WTC11 (cell line): ENCODE results near the gene CCSER1. TPM values are rescaled to one million over a fixed set of nuclear protein-coding genes. Genes with fewer than 3 reads are reported as not detected.

Experiments
- ATAC-seq: fragments of 200-7000 bp; cut with Tn5 transposase; 2 replicates; pipeline ENCODE4 v1.10.0; 2021; ENCODE audit warnings: mild to moderate bottlenecking, moderate library complexity
- CTCF ChIA-PET: fragments of 300-600 bp; sonication (Branson Sonifier 250); formaldehyde crosslinking; loops from one replicate; lab custom pipeline; 2021; ENCODE audit warnings: antibody characterized with exemption; lab: Charles Lee
- POLR2A ChIA-PET: fragments of 350-600 bp; sonication (Branson Sonifier 250); formaldehyde crosslinking; loops from one replicate; lab custom pipeline; 2021; ENCODE audit warnings: antibody characterized with exemption; lab: Charles Lee
- DNase-seq: peaks from one replicate; pipeline ENCODE4 v3.0.0; 2021; ENCODE audit warnings: low spot score
- H3K27ac Mint-ChIP-seq: 2 replicates; pipeline ENCODE4 v1.8.0; 2021; ENCODE audit warnings: mixed read lengths
- H3K27me3 Mint-ChIP-seq: 2 replicates; pipeline ENCODE4 v1.8.0; 2021; ENCODE audit warnings: low read depth, mild to moderate bottlenecking, moderate library complexity, mixed read lengths
- H3K36me3 Mint-ChIP-seq: 2 replicates; pipeline ENCODE4 v1.8.0; 2021; ENCODE audit warnings: mixed read lengths
- H3K4me1 Mint-ChIP-seq: 2 replicates; pipeline ENCODE4 v1.8.0; 2022; ENCODE audit warnings: mixed read lengths
- H3K4me3 Mint-ChIP-seq: 2 replicates; pipeline ENCODE4 v1.8.0; 2021; ENCODE audit warnings: mild to moderate bottlenecking, moderate library complexity, mixed read lengths
- H3K9me3 Mint-ChIP-seq: 2 replicates; pipeline ENCODE4 v1.8.0; 2021; ENCODE audit warnings: mixed read lengths
- CREM ChIP-seq: sonication (generic); formaldehyde crosslinking; IDR thresholded peaks from 2 replicates; pipeline ENCODE4 v1.8.1; 2022; ENCODE audit warnings: mild to moderate bottlenecking, missing genetic modification reagents, moderate library complexity
- FOXK1 ChIP-seq: sonication (generic); formaldehyde crosslinking; IDR thresholded peaks from 2 replicates; pipeline ENCODE4 v1.8.0; 2022; ENCODE audit warnings: mild to moderate bottlenecking, moderate library complexity, missing genetic modification reagents
- IRF2 ChIP-seq: sonication (generic); formaldehyde crosslinking; IDR thresholded peaks from 2 replicates; pipeline ENCODE4 v1.8.0; 2022; ENCODE audit warnings: low read depth, missing genetic modification reagents, borderline replicate concordance
- JAZF1 ChIP-seq: fragments of 250-450 bp; sonication (Bioruptor Pico); IDR thresholded peaks from 2 replicates; pipeline ENCODE4 v1.9.0; 2021; ENCODE audit warnings: moderate library complexity, mild to moderate bottlenecking, inconsistent platforms
- NR3C1 ChIP-seq: sonication (generic); formaldehyde crosslinking; conservative IDR thresholded peaks from 2 replicates; pipeline ENCODE4 v1.8.1; 2023; ENCODE audit warnings: low read depth, mild to moderate bottlenecking, missing genetic modification reagents
- PRRX2 ChIP-seq: fragments of 250-450 bp; sonication (Bioruptor Pico); IDR thresholded peaks from 2 replicates; pipeline ENCODE4 v1.8.0; 2021; ENCODE audit warnings: mild to moderate bottlenecking
- TEAD4 ChIP-seq: sonication (generic); formaldehyde crosslinking; IDR thresholded peaks from 2 replicates; pipeline ENCODE4 v1.8.0; 2022; ENCODE audit warnings: mild to moderate bottlenecking, missing genetic modification reagents
- total RNA-seq: library from RNA; stranded (reverse); gene quantifications from 3 replicates; pipeline ENCODE4 v1.2.3, GENCODE V29; 2021
- TF ChIP-seq, protein P1 (sequence below): sonication (generic); formaldehyde crosslinking; IDR thresholded peaks from 2 replicates; pipeline ENCODE4 v1.8.1; 2023; ENCODE audit warnings: mild to moderate bottlenecking, missing genetic modification reagents
- TF ChIP-seq, protein P2 (sequence below): sonication (generic); formaldehyde crosslinking; IDR thresholded peaks from 2 replicates; pipeline ENCODE4 v1.8.0; 2023; ENCODE audit warnings: missing genetic modification reagents, mild to moderate bottlenecking, borderline replicate concordance
- TF ChIP-seq, protein P3 (sequence below): sonication (generic); formaldehyde crosslinking; IDR thresholded peaks from 2 replicates; pipeline ENCODE4 v1.8.0; 2022; ENCODE audit warnings: missing genetic modification reagents
- TF ChIP-seq, protein P4 (sequence below): sonication (generic); formaldehyde crosslinking; IDR thresholded peaks from 2 replicates; pipeline ENCODE4 v1.8.1; 2022; ENCODE audit warnings: mild to moderate bottlenecking, moderate library complexity, missing genetic modification reagents
- TF ChIP-seq, protein P5 (sequence below): sonication (generic); formaldehyde crosslinking; IDR thresholded peaks from 2 replicates; pipeline ENCODE4 v1.8.1; 2022; ENCODE audit warnings: mild to moderate bottlenecking, missing genetic modification reagents, moderate library complexity, borderline replicate concordance
- TF ChIP-seq, protein P6 (sequence below): sonication (generic); formaldehyde crosslinking; IDR thresholded peaks from 2 replicates; pipeline ENCODE4 v1.8.1; 2023; ENCODE audit warnings: mild to moderate bottlenecking, missing genetic modification reagents, borderline replicate concordance
- TF ChIP-seq, protein P7 (sequence below): fragments of 250-450 bp; sonication (Bioruptor Pico); conservative IDR thresholded peaks from 2 replicates; pipeline ENCODE4 v1.9.0; 2021; ENCODE audit warnings: mild to moderate bottlenecking
- TF ChIP-seq, protein P8 (sequence below): fragments of 250-450 bp; sonication (Bioruptor Pico); IDR thresholded peaks from 2 replicates; pipeline ENCODE4 v2.1.2; 2022; ENCODE audit warnings: mild to moderate bottlenecking, moderate library complexity

CCSER1 gene
- total RNA-seq, 1 experiment from 2014 or later, result 0.87 TPM

DNA sequence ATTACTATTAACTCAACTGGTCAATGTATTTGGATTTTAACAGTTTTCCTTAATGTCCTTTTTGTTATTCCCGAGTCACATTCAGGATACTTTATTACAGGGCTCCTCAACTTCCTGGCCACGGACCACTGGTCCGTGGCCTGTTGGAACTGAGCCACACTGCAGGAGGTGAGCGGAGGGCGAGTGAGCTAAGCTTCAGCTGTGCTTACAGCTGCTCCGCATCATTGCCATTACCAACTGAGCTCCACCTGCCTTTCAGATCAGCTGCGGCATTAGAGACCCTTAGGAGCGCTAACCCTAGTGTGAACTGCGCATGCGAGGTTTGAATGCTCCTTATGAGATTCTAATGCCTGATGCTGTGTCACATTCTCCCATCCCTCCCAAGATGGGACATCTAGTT, 591.7 kb downstream of the CCSER1 start:
- H3K4me1 Mint-ChIP-seq, result peaks cover 8% of the 10 kb centered on the region
- H3K9me3 Mint-ChIP-seq, result no peaks in the 10 kb centered on the region
- no peaks in the 10 kb centered on the region for H3K36me3 Mint-ChIP-seq
- H3K27ac Mint-ChIP-seq, result no peak overlapping the region
- TF ChIP-seq JAZF1 (CRISPR knock-in tag), result no peak
- TF ChIP-seq IRF2, result no peak
- TF ChIP-seq, protein P1, sequence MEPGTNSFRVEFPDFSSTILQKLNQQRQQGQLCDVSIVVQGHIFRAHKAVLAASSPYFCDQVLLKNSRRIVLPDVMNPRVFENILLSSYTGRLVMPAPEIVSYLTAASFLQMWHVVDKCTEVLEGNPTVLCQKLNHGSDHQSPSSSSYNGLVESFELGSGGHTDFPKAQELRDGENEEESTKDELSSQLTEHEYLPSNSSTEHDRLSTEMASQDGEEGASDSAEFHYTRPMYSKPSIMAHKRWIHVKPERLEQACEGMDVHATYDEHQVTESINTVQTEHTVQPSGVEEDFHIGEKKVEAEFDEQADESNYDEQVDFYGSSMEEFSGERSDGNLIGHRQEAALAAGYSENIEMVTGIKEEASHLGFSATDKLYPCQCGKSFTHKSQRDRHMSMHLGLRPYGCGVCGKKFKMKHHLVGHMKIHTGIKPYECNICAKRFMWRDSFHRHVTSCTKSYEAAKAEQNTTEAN, result no peak
- TF ChIP-seq, protein P2, sequence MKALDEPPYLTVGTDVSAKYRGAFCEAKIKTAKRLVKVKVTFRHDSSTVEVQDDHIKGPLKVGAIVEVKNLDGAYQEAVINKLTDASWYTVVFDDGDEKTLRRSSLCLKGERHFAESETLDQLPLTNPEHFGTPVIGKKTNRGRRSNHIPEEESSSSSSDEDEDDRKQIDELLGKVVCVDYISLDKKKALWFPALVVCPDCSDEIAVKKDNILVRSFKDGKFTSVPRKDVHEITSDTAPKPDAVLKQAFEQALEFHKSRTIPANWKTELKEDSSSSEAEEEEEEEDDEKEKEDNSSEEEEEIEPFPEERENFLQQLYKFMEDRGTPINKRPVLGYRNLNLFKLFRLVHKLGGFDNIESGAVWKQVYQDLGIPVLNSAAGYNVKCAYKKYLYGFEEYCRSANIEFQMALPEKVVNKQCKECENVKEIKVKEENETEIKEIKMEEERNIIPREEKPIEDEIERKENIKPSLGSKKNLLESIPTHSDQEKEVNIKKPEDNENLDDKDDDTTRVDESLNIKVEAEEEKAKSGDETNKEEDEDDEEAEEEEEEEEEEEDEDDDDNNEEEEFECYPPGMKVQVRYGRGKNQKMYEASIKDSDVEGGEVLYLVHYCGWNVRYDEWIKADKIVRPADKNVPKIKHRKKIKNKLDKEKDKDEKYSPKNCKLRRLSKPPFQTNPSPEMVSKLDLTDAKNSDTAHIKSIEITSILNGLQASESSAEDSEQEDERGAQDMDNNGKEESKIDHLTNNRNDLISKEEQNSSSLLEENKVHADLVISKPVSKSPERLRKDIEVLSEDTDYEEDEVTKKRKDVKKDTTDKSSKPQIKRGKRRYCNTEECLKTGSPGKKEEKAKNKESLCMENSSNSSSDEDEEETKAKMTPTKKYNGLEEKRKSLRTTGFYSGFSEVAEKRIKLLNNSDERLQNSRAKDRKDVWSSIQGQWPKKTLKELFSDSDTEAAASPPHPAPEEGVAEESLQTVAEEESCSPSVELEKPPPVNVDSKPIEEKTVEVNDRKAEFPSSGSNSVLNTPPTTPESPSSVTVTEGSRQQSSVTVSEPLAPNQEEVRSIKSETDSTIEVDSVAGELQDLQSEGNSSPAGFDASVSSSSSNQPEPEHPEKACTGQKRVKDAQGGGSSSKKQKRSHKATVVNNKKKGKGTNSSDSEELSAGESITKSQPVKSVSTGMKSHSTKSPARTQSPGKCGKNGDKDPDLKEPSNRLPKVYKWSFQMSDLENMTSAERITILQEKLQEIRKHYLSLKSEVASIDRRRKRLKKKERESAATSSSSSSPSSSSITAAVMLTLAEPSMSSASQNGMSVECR, result no peak
- TF ChIP-seq, protein P3, sequence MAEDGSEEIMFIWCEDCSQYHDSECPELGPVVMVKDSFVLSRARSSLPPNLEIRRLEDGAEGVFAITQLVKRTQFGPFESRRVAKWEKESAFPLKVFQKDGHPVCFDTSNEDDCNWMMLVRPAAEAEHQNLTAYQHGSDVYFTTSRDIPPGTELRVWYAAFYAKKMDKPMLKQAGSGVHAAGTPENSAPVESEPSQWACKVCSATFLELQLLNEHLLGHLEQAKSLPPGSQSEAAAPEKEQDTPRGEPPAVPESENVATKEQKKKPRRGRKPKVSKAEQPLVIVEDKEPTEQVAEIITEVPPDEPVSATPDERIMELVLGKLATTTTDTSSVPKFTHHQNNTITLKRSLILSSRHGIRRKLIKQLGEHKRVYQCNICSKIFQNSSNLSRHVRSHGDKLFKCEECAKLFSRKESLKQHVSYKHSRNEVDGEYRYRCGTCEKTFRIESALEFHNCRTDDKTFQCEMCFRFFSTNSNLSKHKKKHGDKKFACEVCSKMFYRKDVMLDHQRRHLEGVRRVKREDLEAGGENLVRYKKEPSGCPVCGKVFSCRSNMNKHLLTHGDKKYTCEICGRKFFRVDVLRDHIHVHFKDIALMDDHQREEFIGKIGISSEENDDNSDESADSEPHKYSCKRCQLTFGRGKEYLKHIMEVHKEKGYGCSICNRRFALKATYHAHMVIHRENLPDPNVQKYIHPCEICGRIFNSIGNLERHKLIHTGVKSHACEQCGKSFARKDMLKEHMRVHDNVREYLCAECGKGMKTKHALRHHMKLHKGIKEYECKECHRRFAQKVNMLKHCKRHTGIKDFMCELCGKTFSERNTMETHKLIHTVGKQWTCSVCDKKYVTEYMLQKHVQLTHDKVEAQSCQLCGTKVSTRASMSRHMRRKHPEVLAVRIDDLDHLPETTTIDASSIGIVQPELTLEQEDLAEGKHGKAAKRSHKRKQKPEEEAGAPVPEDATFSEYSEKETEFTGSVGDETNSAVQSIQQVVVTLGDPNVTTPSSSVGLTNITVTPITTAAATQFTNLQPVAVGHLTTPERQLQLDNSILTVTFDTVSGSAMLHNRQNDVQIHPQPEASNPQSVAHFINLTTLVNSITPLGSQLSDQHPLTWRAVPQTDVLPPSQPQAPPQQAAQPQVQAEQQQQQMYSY (CRISPR knock-in tag), result no peak
- TF ChIP-seq, protein P4, sequence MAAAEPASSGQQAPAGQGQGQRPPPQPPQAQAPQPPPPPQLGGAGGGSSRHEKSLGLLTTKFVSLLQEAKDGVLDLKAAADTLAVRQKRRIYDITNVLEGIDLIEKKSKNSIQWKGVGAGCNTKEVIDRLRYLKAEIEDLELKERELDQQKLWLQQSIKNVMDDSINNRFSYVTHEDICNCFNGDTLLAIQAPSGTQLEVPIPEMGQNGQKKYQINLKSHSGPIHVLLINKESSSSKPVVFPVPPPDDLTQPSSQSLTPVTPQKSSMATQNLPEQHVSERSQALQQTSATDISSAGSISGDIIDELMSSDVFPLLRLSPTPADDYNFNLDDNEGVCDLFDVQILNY (CRISPR knock-in tag), result no peak
- no peak for TF ChIP-seq CREM (CRISPR knock-in tag)
- TF ChIP-seq, protein P5, sequence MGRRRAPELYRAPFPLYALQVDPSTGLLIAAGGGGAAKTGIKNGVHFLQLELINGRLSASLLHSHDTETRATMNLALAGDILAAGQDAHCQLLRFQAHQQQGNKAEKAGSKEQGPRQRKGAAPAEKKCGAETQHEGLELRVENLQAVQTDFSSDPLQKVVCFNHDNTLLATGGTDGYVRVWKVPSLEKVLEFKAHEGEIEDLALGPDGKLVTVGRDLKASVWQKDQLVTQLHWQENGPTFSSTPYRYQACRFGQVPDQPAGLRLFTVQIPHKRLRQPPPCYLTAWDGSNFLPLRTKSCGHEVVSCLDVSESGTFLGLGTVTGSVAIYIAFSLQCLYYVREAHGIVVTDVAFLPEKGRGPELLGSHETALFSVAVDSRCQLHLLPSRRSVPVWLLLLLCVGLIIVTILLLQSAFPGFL (CRISPR knock-in tag), result no peak
- no peak for TF ChIP-seq TEAD4 (CRISPR knock-in tag)
- ChIA-PET POLR2A (no interaction called here), CTCF (no interaction called here)
- no peak for DNase-seq
- no peak for ATAC-seq
- H3K27me3 Mint-ChIP-seq, result no peaks in the 10 kb centered on the region
- H3K4me3 Mint-ChIP-seq, result no peak overlapping the region

DNA sequence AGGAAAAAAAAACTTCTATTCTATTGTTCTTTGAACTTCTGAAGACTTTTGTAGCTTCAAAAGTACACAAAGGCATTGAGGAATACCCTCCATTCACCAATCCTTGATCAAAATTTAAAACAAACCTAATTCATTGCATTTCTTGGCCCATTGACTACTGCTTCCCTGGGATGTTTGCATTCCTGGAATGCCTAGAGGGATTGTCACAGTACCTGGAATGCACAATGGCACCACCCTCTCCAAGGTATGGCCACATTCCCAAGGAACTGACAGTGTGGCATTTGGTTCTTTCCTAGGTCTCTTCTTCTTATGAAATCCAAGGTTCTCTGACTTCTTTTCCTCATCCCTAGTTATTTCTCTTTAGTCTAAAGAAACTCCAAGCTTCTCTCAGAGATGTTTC, 600.7 kb downstream of the CCSER1 start:
- POLR2A ChIA-PET, result no interaction called here
- no peaks in the 10 kb centered on the region for H3K27me3 Mint-ChIP-seq
- TF ChIP-seq TEAD4 (CRISPR knock-in tag) (peak; percentile 97), NR3C1 (no peak), PRRX2 (CRISPR knock-in tag) (0 out of 2 replicates have a peak, but pooled peaks have one; percentile 60), FOXK1 (CRISPR knock-in tag) (0 out of 2 replicates have a peak, but pooled peaks have one; percentile 23)
- TF ChIP-seq, protein P6, sequence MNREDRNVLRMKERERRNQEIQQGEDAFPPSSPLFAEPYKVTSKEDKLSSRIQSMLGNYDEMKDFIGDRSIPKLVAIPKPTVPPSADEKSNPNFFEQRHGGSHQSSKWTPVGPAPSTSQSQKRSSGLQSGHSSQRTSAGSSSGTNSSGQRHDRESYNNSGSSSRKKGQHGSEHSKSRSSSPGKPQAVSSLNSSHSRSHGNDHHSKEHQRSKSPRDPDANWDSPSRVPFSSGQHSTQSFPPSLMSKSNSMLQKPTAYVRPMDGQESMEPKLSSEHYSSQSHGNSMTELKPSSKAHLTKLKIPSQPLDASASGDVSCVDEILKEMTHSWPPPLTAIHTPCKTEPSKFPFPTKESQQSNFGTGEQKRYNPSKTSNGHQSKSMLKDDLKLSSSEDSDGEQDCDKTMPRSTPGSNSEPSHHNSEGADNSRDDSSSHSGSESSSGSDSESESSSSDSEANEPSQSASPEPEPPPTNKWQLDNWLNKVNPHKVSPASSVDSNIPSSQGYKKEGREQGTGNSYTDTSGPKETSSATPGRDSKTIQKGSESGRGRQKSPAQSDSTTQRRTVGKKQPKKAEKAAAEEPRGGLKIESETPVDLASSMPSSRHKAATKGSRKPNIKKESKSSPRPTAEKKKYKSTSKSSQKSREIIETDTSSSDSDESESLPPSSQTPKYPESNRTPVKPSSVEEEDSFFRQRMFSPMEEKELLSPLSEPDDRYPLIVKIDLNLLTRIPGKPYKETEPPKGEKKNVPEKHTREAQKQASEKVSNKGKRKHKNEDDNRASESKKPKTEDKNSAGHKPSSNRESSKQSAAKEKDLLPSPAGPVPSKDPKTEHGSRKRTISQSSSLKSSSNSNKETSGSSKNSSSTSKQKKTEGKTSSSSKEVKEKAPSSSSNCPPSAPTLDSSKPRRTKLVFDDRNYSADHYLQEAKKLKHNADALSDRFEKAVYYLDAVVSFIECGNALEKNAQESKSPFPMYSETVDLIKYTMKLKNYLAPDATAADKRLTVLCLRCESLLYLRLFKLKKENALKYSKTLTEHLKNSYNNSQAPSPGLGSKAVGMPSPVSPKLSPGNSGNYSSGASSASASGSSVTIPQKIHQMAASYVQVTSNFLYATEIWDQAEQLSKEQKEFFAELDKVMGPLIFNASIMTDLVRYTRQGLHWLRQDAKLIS (CRISPR knock-in tag), result no peak
- TF ChIP-seq, protein P7, sequence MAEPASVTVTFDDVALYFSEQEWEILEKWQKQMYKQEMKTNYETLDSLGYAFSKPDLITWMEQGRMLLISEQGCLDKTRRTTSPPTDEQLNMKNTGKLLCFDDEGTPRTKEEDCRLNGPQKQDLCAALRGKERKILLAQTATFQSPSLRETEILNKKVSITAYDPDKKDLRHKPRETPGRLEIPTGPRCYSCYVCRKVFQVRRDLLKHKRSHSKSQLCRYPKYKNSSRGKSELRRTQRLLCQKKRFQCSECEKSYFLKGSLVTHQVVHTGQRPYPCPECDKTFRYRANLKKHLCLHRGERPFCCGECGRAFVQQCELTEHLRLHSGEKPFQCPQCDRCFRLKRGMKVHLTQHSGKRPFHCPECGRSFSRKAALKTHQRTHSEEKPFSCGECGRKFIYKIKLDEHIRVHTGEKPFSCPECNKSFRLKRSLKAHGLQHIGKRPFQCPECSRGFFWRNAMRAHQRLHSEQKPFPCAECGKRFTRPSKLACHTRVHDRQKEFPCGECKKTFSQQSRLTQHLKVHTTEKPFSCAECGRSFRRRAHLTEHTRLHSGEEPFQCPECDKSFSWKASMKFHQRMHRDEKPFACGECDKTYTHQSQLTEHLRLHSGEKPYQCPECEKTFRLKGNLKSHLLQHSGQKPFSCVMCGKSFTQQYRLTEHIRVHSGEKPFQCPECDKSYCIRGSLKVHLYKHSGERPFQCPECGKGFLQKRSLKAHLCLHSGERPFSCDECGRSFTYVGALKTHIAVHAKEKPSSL (CRISPR knock-in tag), result 0 out of 2 replicates have a peak, but pooled peaks have one; percentile 28
- TF ChIP-seq, protein P8, sequence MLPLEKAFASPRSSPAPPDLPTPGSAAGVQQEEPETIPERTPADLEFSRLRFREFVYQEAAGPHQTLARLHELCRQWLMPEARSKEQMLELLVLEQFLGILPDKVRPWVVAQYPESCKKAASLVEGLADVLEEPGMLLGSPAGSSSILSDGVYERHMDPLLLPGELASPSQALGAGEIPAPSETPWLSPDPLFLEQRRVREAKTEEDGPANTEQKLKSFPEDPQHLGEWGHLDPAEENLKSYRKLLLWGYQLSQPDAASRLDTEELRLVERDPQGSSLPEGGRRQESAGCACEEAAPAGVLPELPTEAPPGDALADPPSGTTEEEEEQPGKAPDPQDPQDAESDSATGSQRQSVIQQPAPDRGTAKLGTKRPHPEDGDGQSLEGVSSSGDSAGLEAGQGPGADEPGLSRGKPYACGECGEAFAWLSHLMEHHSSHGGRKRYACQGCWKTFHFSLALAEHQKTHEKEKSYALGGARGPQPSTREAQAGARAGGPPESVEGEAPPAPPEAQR (CRISPR knock-in tag), result no peak

More for the DNA sequence above, 600.7 kb downstream of the CCSER1 start:
- DNase-seq, result peak; percentile 62
- peak; percentile 100 for ATAC-seq
- peaks cover 26% of the 10 kb centered on the region for H3K4me1 Mint-ChIP-seq
- H3K4me3 Mint-ChIP-seq, result no peak overlapping the region
- no peaks in the 10 kb centered on the region for H3K36me3 Mint-ChIP-seq
- peak overlapping the region; percentile 66 for H3K27ac Mint-ChIP-seq
- CTCF ChIA-PET, result no interaction called here
- H3K9me3 Mint-ChIP-seq, result peaks cover 3% of the 10 kb centered on the region; the same call in 1 of the 2 replicates
